Liver (tissue), 9 donors: ENCODE measurements around the gene ZNRF2. TPM values are rescaled to one million over a fixed set of nuclear protein-coding genes. Genes with fewer than 3 reads are reported as not detected.

Experiments
- DNase-seq: peaks from one replicate; pipeline ENCODE4 v3.0.0-alpha.2; 2017; ENCODE audit warnings: low spot score
- H3K27ac ChIP-seq, 2 donors: one replicate each; pipeline ENCODE4 v1.7.0; 2013; ENCODE audit warnings: inconsistent platforms in 2 of 2, low read length in 2 of 2, control low read depth in 1 of 2, low read depth in 1 of 2, mild to moderate bottlenecking in 1 of 2
- H3K27me3 ChIP-seq, 4 donors: one replicate each; pipeline versions ENCODE4 v1.6.1 to v1.7.0; 2013; ENCODE audit warnings: low read length in 3 of 4, inconsistent platforms in 1 of 4, mild to moderate bottlenecking in 1 of 4, moderate library complexity in 1 of 4; ENCODE audit not compliant: control insufficient read depth in 4 of 4, insufficient read depth in 4 of 4
- H3K36me3 ChIP-seq, 4 donors: one replicate each; pipeline versions ENCODE4 v1.6.1 to v1.7.0; 2013; ENCODE audit warnings: low read length in 3 of 4, mild to moderate bottlenecking in 3 of 4, low read depth in 1 of 4, moderate library complexity in 1 of 4; ENCODE audit not compliant: control insufficient read depth in 4 of 4, insufficient read depth in 3 of 4
- H3K4me1 ChIP-seq, 4 donors: one replicate each; pipeline versions ENCODE4 v1.6.1 to v1.7.0; 2013; ENCODE audit warnings: low read length in 3 of 4, mild to moderate bottlenecking in 3 of 4, moderate library complexity in 1 of 4; ENCODE audit not compliant: control insufficient read depth in 4 of 4, insufficient read depth in 4 of 4
- H3K4me3 ChIP-seq, 3 donors: one replicate each; pipeline versions ENCODE4 v1.6.1 to v1.7.0; 2013; ENCODE audit warnings: low read length in 3 of 3, control low read depth in 1 of 3, low read depth in 1 of 3, mild to moderate bottlenecking in 1 of 3
- H3K9ac ChIP-seq, 2 donors: one replicate each; pipeline ENCODE4 v1.7.0; 2013; ENCODE audit warnings: low read length in 2 of 2, mild to moderate bottlenecking in 2 of 2, moderate library complexity in 2 of 2, control low read depth in 1 of 2, low read depth in 1 of 2
- H3K9me3 ChIP-seq, 4 donors: one replicate each; pipeline versions ENCODE4 v1.6.1 to v1.7.0; 2013; ENCODE audit warnings: low read length in 3 of 4; ENCODE audit not compliant: control insufficient read depth in 4 of 4
- ATF3 ChIP-seq: IDR thresholded peaks from 2 replicates; pipeline ENCODE4 v1.6.1; 2016; ENCODE audit warnings: antibody characterized with exemption
- CTCF ChIP-seq: fragments of 150-350 bp; IDR thresholded peaks from 2 replicates; pipeline ENCODE4 v1.5.1; 2017; ENCODE audit warnings: improper control_type of control experiment, low read depth, low read length; ENCODE audit not compliant: missing input control
- EGR1 ChIP-seq, 2 donors: IDR thresholded peaks; 2 replicates each; pipeline ENCODE4 v1.6.1; 2016 to 2018; ENCODE audit warnings: antibody characterized with exemption in 2 of 2, low read depth in 2 of 2
- FOXA1 ChIP-seq: IDR thresholded peaks from 2 replicates; pipeline ENCODE4 v1.6.1; 2016; ENCODE audit warnings: antibody characterized with exemption
- FOXA2 ChIP-seq: IDR thresholded peaks from 2 replicates; pipeline ENCODE4 v1.6.1; 2016; ENCODE audit warnings: antibody characterized with exemption
- GABPA ChIP-seq, 2 donors: IDR thresholded peaks in 1 of 2; conservative IDR thresholded peaks in 1 of 2; 2 replicates each; pipeline ENCODE4 v1.6.1; 2016; ENCODE audit warnings: antibody characterized with exemption in 2 of 2, mild to moderate bottlenecking in 1 of 2, moderate library complexity in 1 of 2
- HNF4A ChIP-seq, 2 donors: conservative IDR thresholded peaks; 2 replicates each; pipeline ENCODE4 v1.6.1; 2016; ENCODE audit warnings: antibody characterized with exemption in 2 of 2, mild to moderate bottlenecking in 2 of 2
- HNF4G ChIP-seq: IDR thresholded peaks from 2 replicates; pipeline ENCODE4 v1.6.1; 2016; ENCODE audit warnings: antibody characterized with exemption
- JUND ChIP-seq, 2 donors: IDR thresholded peaks; 2 replicates each; pipeline ENCODE4 v1.6.1; 2016; ENCODE audit warnings: antibody characterized with exemption in 2 of 2
- MAX ChIP-seq: IDR thresholded peaks from 2 replicates; pipeline ENCODE4 v1.6.1; 2016; ENCODE audit warnings: antibody characterized with exemption
- NR2F2 ChIP-seq: IDR thresholded peaks from 2 replicates; pipeline ENCODE4 v1.6.1; 2016; ENCODE audit warnings: antibody characterized with exemption
- RAD21 ChIP-seq, 2 donors: IDR thresholded peaks; 2 replicates each; pipeline ENCODE4 v1.6.1; 2016; ENCODE audit warnings: antibody characterized with exemption in 2 of 2, mild to moderate bottlenecking in 2 of 2
- RXRA ChIP-seq, 2 donors: IDR thresholded peaks; 2 replicates each; pipeline ENCODE4 v1.6.1; 2017 to 2018; ENCODE audit warnings: antibody characterized with exemption in 2 of 2, mild to moderate bottlenecking in 1 of 2
- SP1 ChIP-seq: IDR thresholded peaks from 2 replicates; pipeline ENCODE4 v1.6.1; 2018; ENCODE audit warnings: antibody characterized with exemption, mild to moderate bottlenecking
- TAF1 ChIP-seq: conservative IDR thresholded peaks from 2 replicates; pipeline ENCODE4 v1.6.1; 2016; ENCODE audit warnings: antibody characterized with exemption, mild to moderate bottlenecking
- YY1 ChIP-seq: IDR thresholded peaks from 2 replicates; pipeline ENCODE4 v1.6.1; 2016; ENCODE audit warnings: antibody characterized with exemption, mild to moderate bottlenecking
- WGBS: extraction: QIAGEN DNeasy Blood & Tissue Kit; methylation state at CpG from one replicate; pipeline ENCODE4 v1.1.7; 2013; 5-methylcytosine and 5-hydroxymethylcytosine counted together
- polyA plus RNA-seq, 2 donors: library from polyadenylated mRNA; stranded (reverse) in 1 of 2; unstranded in 1 of 2; fragments of 200-250 nt in 1 of 2; fragments of >200 nt in 1 of 2; fragmentation: Nextera tagmentation in 1 of 2; extraction: Ambion mirVana in 1 of 2; gene quantifications; one replicate each; pipeline versions ENCODE4 v1.2.1 to v1.2.3, GENCODE V29; 2013 to 2015
- total RNA-seq, 2 donors: library from RNA; depleted of rRNA; stranded (reverse); fragments of >200 nt; gene quantifications; one replicate each; pipeline ENCODE4 v1.2.3, GENCODE V29; 2014
- TF ChIP-seq, protein P1 (sequence below): IDR thresholded peaks from 2 replicates; pipeline ENCODE4 v1.6.1; 2016; ENCODE audit warnings: antibody characterized with exemption, mild to moderate bottlenecking
- TF ChIP-seq, protein P2 (sequence below): IDR thresholded peaks from 2 replicates; pipeline ENCODE4 v1.6.1; 2016; ENCODE audit warnings: antibody characterized with exemption
- donor health status: healthy.
- donor health status: healthy.
- donor health status: healthy.
- donor health status: healthy.
- donor health status: healthy.

Gene ZNRF2
- total RNA-seq (10 to 100 TPM; 16.6 to 30.0 TPM), polyA plus RNA-seq (1 to 10 TPM; 6.9 to 8.8 TPM)

DNA sequence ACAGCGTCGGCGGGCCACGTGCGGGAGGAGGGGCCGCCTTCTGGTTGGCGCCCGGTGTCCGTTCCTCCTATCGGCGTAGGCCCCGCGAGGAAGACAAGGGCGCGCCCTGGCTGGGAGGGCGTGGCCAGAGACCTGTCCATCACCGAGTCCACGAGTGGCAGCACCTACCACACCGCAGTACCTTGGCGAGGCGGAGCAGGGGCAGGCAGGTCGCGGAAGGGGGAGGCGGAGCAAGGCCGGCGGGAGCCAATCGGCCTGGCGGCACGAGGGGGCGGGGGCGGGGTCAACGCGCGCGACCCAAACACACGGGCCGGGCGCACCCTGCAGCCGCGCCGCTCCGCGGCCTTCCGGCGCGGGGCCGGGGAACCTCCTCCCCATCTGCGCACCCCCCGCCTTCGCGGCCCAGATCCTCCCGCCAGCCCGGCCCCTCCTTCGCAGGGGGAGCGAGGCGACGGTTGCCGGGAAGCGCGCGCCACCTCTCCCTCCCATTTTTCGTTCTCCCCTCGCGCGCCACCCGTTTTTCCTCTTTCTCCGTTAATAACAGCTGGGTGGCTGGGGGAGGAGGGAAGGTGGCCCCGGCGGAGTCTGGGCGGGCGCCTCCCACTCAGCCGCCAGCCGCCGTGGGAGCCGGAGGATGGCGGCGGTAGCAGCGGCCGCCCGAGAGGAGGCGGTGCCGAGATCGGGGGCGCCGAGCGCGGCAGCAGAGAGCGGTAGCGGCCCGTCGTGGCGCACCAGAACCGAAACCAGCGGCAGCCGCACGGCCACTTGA is at the start of gene ZNRF2:
Gene ZNRF2 (plus strand): TSS at position 300 of the 769 bp plus-strand sequence. CDS start 761 bp downstream, outside the sequence.
- Histone ChIP-seq H3K9me3 (no peaks in the 10 kb centered on the region), H3K9ac (peak within 1 kb of the TSS; percentile 56 to 88), H3K4me3 (peak within 1 kb of the TSS; percentile 82 to 97 (median 95)), H3K27me3 (no peaks in the 10 kb centered on the region), H3K27ac (peak within 1 kb of the TSS; percentile 90 to 97), H3K4me1 (peaks cover 0 to 13% (median 4%) of the 10 kb centered on the region in 4 donors), H3K36me3 (no peaks in the 10 kb centered on the region)
- under 1% methylated on average over 96 of the region's 96 CpGs for WGBS
- DNase-seq = peak; percentile 97
- TF ChIP-seq SP1 = peak; percentile 90
- peak in 1 of 2 donors; percentile 40 for TF ChIP-seq RAD21 (IDR thresholded peaks at IDR 0.05)
- TF ChIP-seq RXRA (IDR thresholded peaks at IDR 0.05) = no peak
- TF ChIP-seq, protein P1, sequence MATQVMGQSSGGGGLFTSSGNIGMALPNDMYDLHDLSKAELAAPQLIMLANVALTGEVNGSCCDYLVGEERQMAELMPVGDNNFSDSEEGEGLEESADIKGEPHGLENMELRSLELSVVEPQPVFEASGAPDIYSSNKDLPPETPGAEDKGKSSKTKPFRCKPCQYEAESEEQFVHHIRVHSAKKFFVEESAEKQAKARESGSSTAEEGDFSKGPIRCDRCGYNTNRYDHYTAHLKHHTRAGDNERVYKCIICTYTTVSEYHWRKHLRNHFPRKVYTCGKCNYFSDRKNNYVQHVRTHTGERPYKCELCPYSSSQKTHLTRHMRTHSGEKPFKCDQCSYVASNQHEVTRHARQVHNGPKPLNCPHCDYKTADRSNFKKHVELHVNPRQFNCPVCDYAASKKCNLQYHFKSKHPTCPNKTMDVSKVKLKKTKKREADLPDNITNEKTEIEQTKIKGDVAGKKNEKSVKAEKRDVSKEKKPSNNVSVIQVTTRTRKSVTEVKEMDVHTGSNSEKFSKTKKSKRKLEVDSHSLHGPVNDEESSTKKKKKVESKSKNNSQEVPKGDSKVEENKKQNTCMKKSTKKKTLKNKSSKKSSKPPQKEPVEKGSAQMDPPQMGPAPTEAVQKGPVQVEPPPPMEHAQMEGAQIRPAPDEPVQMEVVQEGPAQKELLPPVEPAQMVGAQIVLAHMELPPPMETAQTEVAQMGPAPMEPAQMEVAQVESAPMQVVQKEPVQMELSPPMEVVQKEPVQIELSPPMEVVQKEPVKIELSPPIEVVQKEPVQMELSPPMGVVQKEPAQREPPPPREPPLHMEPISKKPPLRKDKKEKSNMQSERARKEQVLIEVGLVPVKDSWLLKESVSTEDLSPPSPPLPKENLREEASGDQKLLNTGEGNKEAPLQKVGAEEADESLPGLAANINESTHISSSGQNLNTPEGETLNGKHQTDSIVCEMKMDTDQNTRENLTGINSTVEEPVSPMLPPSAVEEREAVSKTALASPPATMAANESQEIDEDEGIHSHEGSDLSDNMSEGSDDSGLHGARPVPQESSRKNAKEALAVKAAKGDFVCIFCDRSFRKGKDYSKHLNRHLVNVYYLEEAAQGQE = no peak
- no peak for TF ChIP-seq HNF4G
- TF ChIP-seq GABPA (IDR thresholded peaks at IDR 0.05 in 1 of 2, conservative IDR thresholded peaks at IDR 0.05 in 1 of 2) = peak in 1 of 2 donors; percentile 46
- no peak for TF ChIP-seq JUND (IDR thresholded peaks at IDR 0.05)
- TF ChIP-seq FOXA1 = peak; percentile 59
- TF ChIP-seq HNF4A (conservative IDR thresholded peaks at IDR 0.05) = peak in 1 of 2 donors; percentile 0
- TF ChIP-seq EGR1 (IDR thresholded peaks at IDR 0.05; ENCODE audit: low read depth in 2 of 2) = no peak
- TF ChIP-seq YY1 = peak; percentile 49
- no peak for TF ChIP-seq NR2F2
- TF ChIP-seq MAX = peak; percentile 78

DNA sequence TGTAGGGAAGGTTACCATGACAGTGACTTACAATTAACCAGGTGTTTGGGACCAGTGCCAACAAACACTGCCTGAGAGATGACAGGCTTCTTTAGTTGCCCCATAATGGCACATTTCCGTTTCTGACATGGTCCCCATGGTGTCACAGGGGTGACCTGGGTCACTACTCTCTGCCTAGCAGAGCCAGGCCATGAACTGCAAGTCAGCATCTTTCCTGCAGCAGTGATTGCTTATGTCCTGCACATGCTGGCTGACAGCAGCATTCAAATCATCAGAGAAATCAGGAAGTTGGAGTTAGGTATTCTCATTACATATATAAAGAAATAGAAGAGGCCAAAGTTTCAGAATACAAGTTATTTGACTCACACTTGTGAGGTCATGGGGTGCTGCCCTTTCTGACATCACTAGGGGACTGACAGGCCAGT is 47.1 kb upstream of the ZNRF2 start:
- Histone ChIP-seq H3K9me3 (no peaks in the 10 kb centered on the region), H3K4me1 (peaks cover 2 to 19% (median 17%) of the 10 kb centered on the region in 4 donors), H3K27me3 (no peaks in the 10 kb centered on the region), H3K9ac (no peak overlapping the region), H3K4me3 (no peak overlapping the region), H3K27ac (no peak overlapping the region), H3K36me3 (no peaks in the 10 kb centered on the region)
- WGBS = 27% methylated on average over 1 of the region's 1 CpG
- DNase-seq = no peak
- TF ChIP-seq SP1 (no peak), TAF1 (no peak), MAX (no peak), NR2F2 (no peak), GABPA (IDR thresholded peaks at IDR 0.05 in 1 of 2, conservative IDR thresholded peaks at IDR 0.05 in 1 of 2) (no peak), ATF3 (no peak), RXRA (IDR thresholded peaks at IDR 0.05) (no peak), FOXA2 (no peak), YY1 (no peak), HNF4A (conservative IDR thresholded peaks at IDR 0.05) (no peak), HNF4G (no peak), JUND (IDR thresholded peaks at IDR 0.05) (no peak), CTCF (no peak), RAD21 (IDR thresholded peaks at IDR 0.05) (no peak), FOXA1 (no peak), EGR1 (IDR thresholded peaks at IDR 0.05; ENCODE audit: low read depth in 2 of 2) (no peak)
- TF ChIP-seq, protein P1 = no peak
- TF ChIP-seq, protein P2, sequence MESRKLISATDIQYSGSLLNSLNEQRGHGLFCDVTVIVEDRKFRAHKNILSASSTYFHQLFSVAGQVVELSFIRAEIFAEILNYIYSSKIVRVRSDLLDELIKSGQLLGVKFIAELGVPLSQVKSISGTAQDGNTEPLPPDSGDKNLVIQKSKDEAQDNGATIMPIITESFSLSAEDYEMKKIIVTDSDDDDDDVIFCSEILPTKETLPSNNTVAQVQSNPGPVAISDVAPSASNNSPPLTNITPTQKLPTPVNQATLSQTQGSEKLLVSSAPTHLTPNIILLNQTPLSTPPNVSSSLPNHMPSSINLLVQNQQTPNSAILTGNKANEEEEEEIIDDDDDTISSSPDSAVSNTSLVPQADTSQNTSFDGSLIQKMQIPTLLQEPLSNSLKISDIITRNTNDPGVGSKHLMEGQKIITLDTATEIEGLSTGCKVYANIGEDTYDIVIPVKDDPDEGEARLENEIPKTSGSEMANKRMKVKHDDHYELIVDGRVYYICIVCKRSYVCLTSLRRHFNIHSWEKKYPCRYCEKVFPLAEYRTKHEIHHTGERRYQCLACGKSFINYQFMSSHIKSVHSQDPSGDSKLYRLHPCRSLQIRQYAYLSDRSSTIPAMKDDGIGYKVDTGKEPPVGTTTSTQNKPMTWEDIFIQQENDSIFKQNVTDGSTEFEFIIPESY = no peak
